GM20000 (cell line): ENCODE results near the gene DAGLA.

Experiments used
- DNase-seq: peaks from one replicate; pipeline ENCODE4 v3.0.0; 2012; ENCODE audit warnings: low spot score
- TF ChIP-seq, protein P1 (sequence below): IDR thresholded peaks from 2 replicates; pipeline ENCODE4 v1.5.1; 2012; ENCODE audit warnings: mild to moderate bottlenecking, control low read depth; ENCODE audit errors: extremely low read depth, missing control alignments

DAGLA gene

GRCh38 chr11:61769946-61770683, 89.9 kb downstream of the DAGLA start:
- TF ChIP-seq, protein P1, sequence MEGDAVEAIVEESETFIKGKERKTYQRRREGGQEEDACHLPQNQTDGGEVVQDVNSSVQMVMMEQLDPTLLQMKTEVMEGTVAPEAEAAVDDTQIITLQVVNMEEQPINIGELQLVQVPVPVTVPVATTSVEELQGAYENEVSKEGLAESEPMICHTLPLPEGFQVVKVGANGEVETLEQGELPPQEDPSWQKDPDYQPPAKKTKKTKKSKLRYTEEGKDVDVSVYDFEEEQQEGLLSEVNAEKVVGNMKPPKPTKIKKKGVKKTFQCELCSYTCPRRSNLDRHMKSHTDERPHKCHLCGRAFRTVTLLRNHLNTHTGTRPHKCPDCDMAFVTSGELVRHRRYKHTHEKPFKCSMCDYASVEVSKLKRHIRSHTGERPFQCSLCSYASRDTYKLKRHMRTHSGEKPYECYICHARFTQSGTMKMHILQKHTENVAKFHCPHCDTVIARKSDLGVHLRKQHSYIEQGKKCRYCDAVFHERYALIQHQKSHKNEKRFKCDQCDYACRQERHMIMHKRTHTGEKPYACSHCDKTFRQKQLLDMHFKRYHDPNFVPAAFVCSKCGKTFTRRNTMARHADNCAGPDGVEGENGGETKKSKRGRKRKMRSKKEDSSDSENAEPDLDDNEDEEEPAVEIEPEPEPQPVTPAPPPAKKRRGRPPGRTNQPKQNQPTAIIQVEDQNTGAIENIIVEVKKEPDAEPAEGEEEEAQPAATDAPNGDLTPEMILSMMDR = no peak
- DNase-seq = no peak

- no peak for DNase-seq
- TF ChIP-seq, protein P1 = no peak
Measured at GRCh38 chr11:61771195-61771894, 91.2 kb downstream of the DAGLA start.

DNA sequence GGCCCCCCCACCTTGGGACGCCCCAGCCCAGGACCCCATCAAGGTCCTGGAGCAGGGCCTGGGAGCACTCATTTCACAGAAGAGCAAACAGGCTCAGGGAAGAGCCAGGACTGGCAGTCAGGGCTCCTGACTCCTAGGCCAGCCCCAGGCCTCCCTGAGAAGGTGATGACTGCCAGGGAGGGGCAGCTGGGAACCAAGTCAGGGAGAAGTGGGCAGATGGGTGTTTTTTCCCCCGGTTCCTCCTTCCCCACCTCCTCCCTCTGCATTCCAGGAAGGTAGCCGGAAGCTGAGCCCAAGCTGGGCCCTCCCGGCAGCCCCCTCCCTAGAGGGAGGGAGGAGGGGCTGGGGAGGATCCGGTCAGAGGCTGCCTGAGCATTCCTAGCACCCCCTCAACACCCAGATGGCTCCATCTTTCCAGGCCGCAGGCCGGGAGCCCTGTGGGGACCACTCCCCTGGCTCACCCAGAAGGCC, 91.8 kb downstream of the DAGLA start:
- TF ChIP-seq, protein P1 = no peak
- no peak for DNase-seq

DNA sequence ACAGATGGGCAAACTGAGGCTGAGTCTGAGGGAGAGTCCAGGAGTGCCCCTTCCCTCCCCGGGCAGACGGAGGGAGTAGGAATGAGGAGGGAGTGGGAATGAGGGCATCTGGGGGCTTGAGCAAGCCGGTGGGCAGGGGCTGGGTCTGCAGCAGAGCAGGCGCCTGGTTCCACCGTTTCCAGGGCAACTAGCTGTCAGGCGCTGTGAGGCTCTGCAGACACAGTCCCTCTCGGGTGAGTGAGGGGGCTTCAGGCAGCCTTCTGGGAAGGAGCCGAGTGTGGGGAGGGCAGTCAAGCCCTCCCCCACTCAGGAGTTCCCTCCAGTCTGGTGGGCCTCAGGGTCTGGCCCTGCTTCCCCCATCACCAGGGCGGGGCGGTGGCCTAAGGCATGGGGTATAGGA, 93.2 kb downstream of the DAGLA start:
- TF ChIP-seq, protein P1 = no peak

DNA sequence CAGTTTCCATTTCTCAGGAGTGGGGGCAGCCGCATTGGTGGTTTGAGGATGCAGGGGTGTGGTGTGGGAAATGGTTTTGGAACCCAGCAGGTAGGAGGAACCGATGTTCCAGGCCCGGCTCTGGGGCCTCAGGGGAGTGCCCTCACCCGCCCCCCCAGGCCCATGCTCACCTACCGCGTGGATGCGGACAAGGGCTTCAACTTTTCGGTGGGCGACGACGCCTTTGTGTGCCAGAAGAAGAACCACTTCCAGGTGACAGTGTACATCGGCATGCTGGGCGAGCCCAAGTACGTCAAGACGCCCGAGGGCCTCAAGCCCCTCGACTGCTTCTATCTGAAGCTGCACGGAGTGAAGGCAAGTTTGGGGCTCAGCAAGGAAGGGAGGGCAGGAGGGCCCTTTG, 93.6 kb downstream of the DAGLA start:
- TF ChIP-seq, protein P1 = no peak

More for the DNA sequence above, 93.2 kb downstream of the DAGLA start:
- DNase-seq = no peak

GRCh38 chr11:61774411-61774810, 94.2 kb downstream of the DAGLA start:
- TF ChIP-seq, protein P1 = no peak
- no peak for DNase-seq

More for the DNA sequence above, 93.6 kb downstream of the DAGLA start:
- no peak for DNase-seq

DNA sequence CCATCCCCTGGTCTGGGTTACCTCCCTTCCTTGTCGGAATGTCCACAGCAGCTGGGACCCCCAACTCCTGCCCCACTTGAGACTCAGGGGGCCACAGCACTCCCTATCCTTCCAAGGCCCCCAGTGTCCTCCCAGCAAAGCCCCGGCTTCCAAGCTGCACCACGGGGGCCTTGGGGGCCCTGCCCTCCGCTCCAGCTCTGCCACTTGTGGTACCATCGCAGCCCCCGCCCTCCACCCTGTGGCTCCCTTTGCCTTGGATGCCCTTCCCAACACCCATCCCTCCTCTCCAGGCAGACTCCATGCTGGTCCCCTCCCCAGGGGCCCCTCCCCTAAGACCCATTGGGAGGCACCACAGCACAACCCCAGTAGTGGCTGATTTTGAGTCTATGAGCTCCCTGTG, 94.9 kb downstream of the DAGLA start:
- TF ChIP-seq, protein P1 = no peak
- DNase-seq = no peak
